ENCODE data around the gene CCNQ. TPM values are rescaled to one million over a fixed set of nuclear protein-coding genes. Genes with fewer than 3 reads are reported as not detected.

CCNQ gene
- total RNA-seq, 1 donor: 29.3 TPM

DNA sequence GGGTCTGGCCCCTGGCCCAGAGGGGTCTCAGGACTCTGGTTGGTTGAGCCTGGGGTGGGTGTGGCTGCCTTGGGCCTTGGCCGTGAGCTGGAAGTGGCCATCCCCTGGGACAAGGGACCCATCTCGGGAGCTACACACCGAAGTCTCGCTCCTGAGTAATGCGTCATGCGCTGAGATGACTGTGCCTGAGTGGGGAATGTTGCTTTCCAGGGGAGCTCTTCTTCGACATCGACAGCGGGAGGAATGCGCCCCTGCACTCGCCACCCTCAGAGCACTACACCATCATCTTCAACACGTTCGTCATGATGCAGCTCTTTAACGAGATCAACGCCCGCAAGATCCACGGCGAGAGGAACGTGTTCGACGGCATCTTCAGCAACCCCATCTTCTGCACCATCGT is 38.5 kb downstream of the CCNQ start:
- H2AFZ ChIP-seq (ENCODE audit: low read length): no peak overlapping the region
- no peak overlapping the region for H3K4me2 ChIP-seq (ENCODE audit: insufficient read depth, low read length)
- H3K27ac ChIP-seq (ENCODE audit: low read depth, low read length): no peak overlapping the region
- DNase-seq (ENCODE audit: insufficient read length, low spot score, missing footprints): no peak
- peaks cover 11% of the 10 kb centered on the region for H3K27me3 ChIP-seq (ENCODE audit: insufficient read depth, low read length)
- TF ChIP-seq, protein P1, sequence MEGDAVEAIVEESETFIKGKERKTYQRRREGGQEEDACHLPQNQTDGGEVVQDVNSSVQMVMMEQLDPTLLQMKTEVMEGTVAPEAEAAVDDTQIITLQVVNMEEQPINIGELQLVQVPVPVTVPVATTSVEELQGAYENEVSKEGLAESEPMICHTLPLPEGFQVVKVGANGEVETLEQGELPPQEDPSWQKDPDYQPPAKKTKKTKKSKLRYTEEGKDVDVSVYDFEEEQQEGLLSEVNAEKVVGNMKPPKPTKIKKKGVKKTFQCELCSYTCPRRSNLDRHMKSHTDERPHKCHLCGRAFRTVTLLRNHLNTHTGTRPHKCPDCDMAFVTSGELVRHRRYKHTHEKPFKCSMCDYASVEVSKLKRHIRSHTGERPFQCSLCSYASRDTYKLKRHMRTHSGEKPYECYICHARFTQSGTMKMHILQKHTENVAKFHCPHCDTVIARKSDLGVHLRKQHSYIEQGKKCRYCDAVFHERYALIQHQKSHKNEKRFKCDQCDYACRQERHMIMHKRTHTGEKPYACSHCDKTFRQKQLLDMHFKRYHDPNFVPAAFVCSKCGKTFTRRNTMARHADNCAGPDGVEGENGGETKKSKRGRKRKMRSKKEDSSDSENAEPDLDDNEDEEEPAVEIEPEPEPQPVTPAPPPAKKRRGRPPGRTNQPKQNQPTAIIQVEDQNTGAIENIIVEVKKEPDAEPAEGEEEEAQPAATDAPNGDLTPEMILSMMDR (IDR thresholded peaks at IDR 0.05; ENCODE audit: extremely low read depth, low read depth, low read length): no peak
- H4K20me1 ChIP-seq (ENCODE audit: insufficient read depth, low read length): no peaks in the 10 kb centered on the region
- no peak overlapping the region for H3K4me3 ChIP-seq (ENCODE audit: insufficient read depth, low read length)
- H3K4me1 ChIP-seq (ENCODE audit: insufficient read depth, low read length): no peaks in the 10 kb centered on the region
- no peaks in the 10 kb centered on the region for H3K79me2 ChIP-seq (ENCODE audit: insufficient read depth, low read length)
- no peaks in the 10 kb centered on the region for H3K9me3 ChIP-seq (ENCODE audit: low read depth, low read length)
- H3K36me3 ChIP-seq (ENCODE audit: insufficient read depth, low read length): no peaks in the 10 kb centered on the region

- no peaks in the 10 kb centered on the region for H4K20me1 ChIP-seq (ENCODE audit: insufficient read depth, low read length)
- H3K36me3 ChIP-seq (ENCODE audit: insufficient read depth, low read length): no peaks in the 10 kb centered on the region
- H3K4me1 ChIP-seq (ENCODE audit: insufficient read depth, low read length): no peaks in the 10 kb centered on the region
- no peak overlapping the region for H3K4me2 ChIP-seq (ENCODE audit: insufficient read depth, low read length)
- H2AFZ ChIP-seq (ENCODE audit: low read length): no peak overlapping the region
- no peak for DNase-seq (ENCODE audit: insufficient read length, low spot score, missing footprints)
- H3K4me3 ChIP-seq (ENCODE audit: insufficient read depth, low read length): no peak overlapping the region
- no peak overlapping the region for H3K27ac ChIP-seq (ENCODE audit: low read depth, low read length)
- no peaks in the 10 kb centered on the region for H3K79me2 ChIP-seq (ENCODE audit: insufficient read depth, low read length)
- H3K27me3 ChIP-seq (ENCODE audit: insufficient read depth, low read length): peaks cover 16% of the 10 kb centered on the region
- no peaks in the 10 kb centered on the region for H3K9me3 ChIP-seq (ENCODE audit: low read depth, low read length)
- TF ChIP-seq, protein P1 (IDR thresholded peaks at IDR 0.05; ENCODE audit: extremely low read depth, low read depth, low read length): no peak
These were observed 38.9 kb downstream of the CCNQ start for GRCh38 chrX:153560000-153560399.

DNA sequence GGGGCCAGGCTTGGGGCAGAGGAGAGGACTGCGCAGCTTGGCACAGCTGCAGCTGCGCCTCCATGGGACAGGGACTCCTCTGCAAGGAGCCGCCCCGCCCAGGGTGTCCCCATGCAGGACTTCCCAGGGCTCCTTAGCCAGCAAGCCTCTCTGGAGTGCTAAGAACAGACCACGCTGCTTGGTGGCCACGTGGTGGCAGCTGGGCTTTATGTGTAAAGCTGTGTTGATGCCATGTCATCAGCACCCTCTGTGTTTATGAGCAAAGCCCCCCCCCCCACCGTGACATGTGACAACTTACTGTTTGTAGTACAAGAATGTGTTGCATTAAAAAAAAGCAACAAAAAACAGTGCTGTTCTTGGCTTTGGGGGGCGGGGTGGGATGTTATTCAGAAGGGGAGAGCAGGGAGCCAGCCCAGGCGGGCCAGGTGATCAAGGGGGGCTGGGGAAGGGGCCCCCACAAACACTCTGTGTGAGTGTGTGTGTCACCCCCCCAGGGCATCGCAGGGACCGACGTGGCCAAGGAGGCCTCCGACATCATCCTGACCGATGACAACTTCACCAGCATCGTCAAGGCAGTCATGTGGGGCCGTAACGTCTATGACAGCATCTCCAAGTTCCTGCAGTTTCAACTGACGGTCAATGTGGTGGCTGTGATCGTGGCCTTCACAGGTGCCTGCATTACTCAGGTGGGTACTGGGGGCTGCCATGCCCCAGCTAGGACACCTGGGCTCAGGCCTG is 41.2 kb downstream of the CCNQ start:
- no peaks in the 10 kb centered on the region for H3K9me3 ChIP-seq (ENCODE audit: low read depth, low read length)
- TF ChIP-seq, protein P1 (IDR thresholded peaks at IDR 0.05; ENCODE audit: extremely low read depth, low read depth, low read length): no peak
- H3K4me3 ChIP-seq (ENCODE audit: insufficient read depth, low read length): no peak overlapping the region
- no peak for DNase-seq (ENCODE audit: insufficient read length, low spot score, missing footprints)
- no peak overlapping the region for H3K4me2 ChIP-seq (ENCODE audit: insufficient read depth, low read length)
- H3K4me1 ChIP-seq (ENCODE audit: insufficient read depth, low read length): no peaks in the 10 kb centered on the region
- H3K79me2 ChIP-seq (ENCODE audit: insufficient read depth, low read length): no peaks in the 10 kb centered on the region
- H3K27ac ChIP-seq (ENCODE audit: low read depth, low read length): no peak overlapping the region
- H4K20me1 ChIP-seq (ENCODE audit: insufficient read depth, low read length): no peaks in the 10 kb centered on the region
- no peaks in the 10 kb centered on the region for H3K36me3 ChIP-seq (ENCODE audit: insufficient read depth, low read length)
- H3K27me3 ChIP-seq (ENCODE audit: insufficient read depth, low read length): peaks cover 18% of the 10 kb centered on the region
- no peak overlapping the region for H2AFZ ChIP-seq (ENCODE audit: low read length)

DNA sequence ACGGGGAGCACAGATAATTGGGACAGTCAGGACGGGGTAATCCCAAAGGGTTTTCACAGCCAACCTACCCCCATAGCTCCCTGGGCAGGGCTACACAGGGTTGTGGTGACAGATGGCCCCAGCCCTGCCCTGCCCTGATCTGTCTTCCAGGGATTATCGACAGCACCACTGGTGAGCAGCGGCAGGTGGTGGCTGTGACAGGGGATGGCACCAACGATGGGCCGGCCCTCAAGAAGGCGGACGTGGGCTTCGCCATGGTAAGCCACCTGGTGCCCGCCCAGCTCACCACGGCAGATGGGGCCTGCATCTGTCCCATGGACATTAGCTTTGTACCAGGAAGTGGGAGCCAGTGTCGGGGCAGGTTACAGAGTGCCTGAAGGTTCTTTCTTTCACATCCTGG is 42.2 kb downstream of the CCNQ start:
- no peak overlapping the region for H2AFZ ChIP-seq (ENCODE audit: low read length)
- H3K4me1 ChIP-seq (ENCODE audit: insufficient read depth, low read length): no peaks in the 10 kb centered on the region
- TF ChIP-seq, protein P1 (IDR thresholded peaks at IDR 0.05; ENCODE audit: extremely low read depth, low read depth, low read length): no peak
- H3K36me3 ChIP-seq (ENCODE audit: insufficient read depth, low read length): no peaks in the 10 kb centered on the region
- no peak overlapping the region for H3K27ac ChIP-seq (ENCODE audit: low read depth, low read length)
- no peaks in the 10 kb centered on the region for H4K20me1 ChIP-seq (ENCODE audit: insufficient read depth, low read length)
- H3K4me2 ChIP-seq (ENCODE audit: insufficient read depth, low read length): no peak overlapping the region
- no peaks in the 10 kb centered on the region for H3K79me2 ChIP-seq (ENCODE audit: insufficient read depth, low read length)
- no peaks in the 10 kb centered on the region for H3K9me3 ChIP-seq (ENCODE audit: low read depth, low read length)
- DNase-seq (ENCODE audit: insufficient read length, low spot score, missing footprints): no peak
- no peak overlapping the region for H3K4me3 ChIP-seq (ENCODE audit: insufficient read depth, low read length)
- H3K27me3 ChIP-seq (ENCODE audit: insufficient read depth, low read length): peaks cover 18% of the 10 kb centered on the region
